Prostate gland (tissue), 2 donors: ENCODE data around the gene CASP8.

ENCODE experiments used
- CTCF ChIP-seq, 4 experiments: fragments of 200-600 bp in 2 of 4; fragments of 450-650 bp in 2 of 4; sonication (generic) in 2 of 4; IDR thresholded peaks; 1 replicate in 3 of 4; 2 replicates in 1 of 4; pipeline ENCODE4 v1.5.1; 2016 to 2019; ENCODE audit warnings: antibody characterized with exemption in 4 of 4, mild to moderate bottlenecking in 2 of 4, moderate library complexity in 2 of 4
- POLR2A ChIP-seq: fragments of 450-650 bp; IDR thresholded peaks from one replicate; pipeline ENCODE4 v1.6.1; 2016; ENCODE audit warnings: antibody characterized with exemption, mild to moderate bottlenecking
- POLR2AphosphoS5 ChIP-seq: sonication (generic); formaldehyde crosslinking; IDR thresholded peaks from one replicate; pipeline ENCODE4 v1.6.1; 2017; ENCODE audit warnings: antibody characterized with exemption

- TF ChIP-seq CTCF (IDR thresholded peaks at IDR 0.05): no peak
- TF ChIP-seq POLR2AphosphoS5: no peak
- no peak for TF ChIP-seq POLR2A
Observed at GRCh38 chr2:201313362-201313761, 53.0 kb downstream of the CASP8 start.
